Naive thymus-derived CD8-positive, alpha-beta T cell (primary cell): ENCODE measurements around the gene CRTAC1. TPM values are rescaled to one million over a fixed set of nuclear protein-coding genes. Genes with fewer than 3 reads are reported as not detected.

ENCODE experiments used
- ATAC-seq, 2 donors: fragments of 150-1000 bp; cut with Tn5 transposase in 1 of 2; sonication (Bioruptor Pico), chemical (Tn5 transposase) in 1 of 2; 1 replicate in 1 of 2; 2 replicates in 1 of 2; pipeline ENCODE4 v1.10.0; 2021; ENCODE audit warnings: mild to moderate bottlenecking in 2 of 2, moderate library complexity in 2 of 2
- POLR2A ChIA-PET: fragments of 350-600 bp; sonication (Branson Sonifier 250); formaldehyde crosslinking; loops from one replicate; lab custom pipeline; 2021; ENCODE audit warnings: antibody characterized with exemption; lab: Charles Lee
- DNase-seq, 10 donors: peaks; one replicate each; pipeline versions ENCODE4 v3.0.0 to v3.0.0-alpha.2; 2020 to 2022
- H3K27ac Mint-ChIP-seq, 10 donors: one replicate each; pipeline ENCODE4 v1.8.0; 2020 to 2022; ENCODE audit warnings: mild to moderate bottlenecking in 10 of 10, mixed read lengths in 10 of 10, moderate library complexity in 4 of 10, inconsistent platforms in 1 of 10
- H3K27me3 Mint-ChIP-seq, 5 donors: one replicate each; pipeline ENCODE4 v1.8.0; 2021 to 2022; ENCODE audit warnings: mixed read lengths in 5 of 5
- H3K36me3 Mint-ChIP-seq, 3 donors: one replicate each; pipeline ENCODE4 v1.8.0; 2020 to 2022; ENCODE audit warnings: mixed read lengths in 3 of 3, mild to moderate bottlenecking in 2 of 3, inconsistent platforms in 1 of 3
- H3K4me1 Mint-ChIP-seq, 4 donors: one replicate each; pipeline ENCODE4 v1.8.0; 2021 to 2022; ENCODE audit warnings: mixed read lengths in 4 of 4
- H3K4me3 Mint-ChIP-seq, 10 donors: one replicate each; pipeline ENCODE4 v1.8.0; 2020 to 2022; ENCODE audit warnings: mild to moderate bottlenecking in 10 of 10, mixed read lengths in 10 of 10, moderate library complexity in 6 of 10, inconsistent platforms in 1 of 10
- H3K9me3 Mint-ChIP-seq, 9 donors: one replicate each; pipeline ENCODE4 v1.8.0; 2020 to 2022; ENCODE audit warnings: mixed read lengths in 9 of 9, mild to moderate bottlenecking in 3 of 9, inconsistent platforms in 1 of 9, moderate library complexity in 1 of 9
- polyA plus RNA-seq, 3 donors: library from polyadenylated mRNA; unstranded; fragments of 300-500 nt; fragmentation: Illumina TruSeq; gene quantifications; one replicate each; pipeline ENCODE4 v1.2.3, GENCODE V29; 2021
- total RNA-seq, 8 experiments: library from RNA in 2 of 8; stranded (reverse) in 2 of 8; gene quantifications; one replicate each; pipeline ENCODE4 v1.2.3 and lab custom pipeline; 2021 to 2026

CRTAC1 gene
- total and polyA plus RNA-seq, 5 experiments from 2014 or later = not detected

DNA sequence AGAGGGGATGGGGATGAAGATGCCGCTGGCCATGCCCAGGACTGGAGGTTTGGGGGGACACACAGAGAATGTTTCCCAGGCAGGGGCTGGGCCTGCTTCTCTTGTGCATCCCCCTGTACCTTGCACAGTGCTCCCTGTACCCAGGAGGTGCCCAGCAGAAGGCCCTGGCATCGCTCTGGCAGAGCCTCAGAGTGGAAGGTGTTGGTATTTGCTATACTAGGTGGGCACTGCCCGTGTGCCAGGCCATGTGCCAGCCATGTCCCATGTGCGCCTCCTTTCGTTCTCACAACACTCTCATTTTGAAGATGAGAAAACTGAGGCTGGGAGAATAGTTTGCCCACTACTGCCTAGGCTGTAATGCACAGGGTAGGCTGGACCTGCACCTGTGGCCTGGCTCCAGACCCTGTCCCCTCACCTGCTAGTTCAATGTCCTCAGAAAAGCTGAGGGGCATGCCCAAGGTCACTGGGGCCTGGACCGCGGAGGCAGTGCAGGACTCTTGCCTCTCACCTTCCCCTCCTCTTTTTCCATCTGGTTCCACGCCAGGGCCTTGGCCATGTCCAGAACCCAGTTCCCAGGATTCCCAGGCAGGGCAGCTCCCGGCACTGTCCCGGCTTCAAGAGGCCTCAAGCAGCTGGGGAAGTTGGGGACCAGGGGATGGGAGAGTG, 116.1 kb downstream of the CRTAC1 start:
- POLR2A ChIA-PET = interaction anchor here (1.3 kb wide), 1 partner anchor 177 kb away, joined by 4 read pairs; the partner anchor contains the start of gene ZFYVE27
- Mint-ChIP-seq H3K27me3 (peaks cover 5 to 19% (median 17%) of the 10 kb centered on the region in 5 donors), H3K4me3 (no peak overlapping the region), H3K9me3 (no peaks in the 10 kb centered on the region), H3K36me3 (no peaks in the 10 kb centered on the region), H3K27ac (no peak overlapping the region), H3K4me1 (peaks cover 7 to 16% (median 8%) of the 10 kb centered on the region in 4 donors)
- ATAC-seq (no peak), DNase-seq (no peak)

DNA sequence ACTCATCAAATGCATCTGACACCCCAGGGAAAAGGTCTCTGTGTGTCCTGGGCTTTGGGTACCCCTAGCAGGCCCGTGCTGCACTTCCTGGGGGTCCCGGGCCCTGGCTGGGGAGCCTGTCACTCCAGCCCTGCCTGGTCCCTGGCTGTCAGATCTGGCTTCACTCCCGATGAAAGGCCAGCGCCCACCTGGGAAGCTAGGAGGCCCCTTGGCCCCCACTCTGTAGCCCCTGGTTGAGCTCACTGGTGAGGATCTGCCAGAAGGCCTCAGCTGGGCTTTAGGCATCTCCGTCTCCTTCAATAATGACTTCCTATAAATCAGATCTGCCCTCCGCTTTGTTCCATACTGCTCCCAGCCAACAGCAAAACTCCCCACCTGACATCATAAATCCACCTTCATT, 116.8 kb downstream of the CRTAC1 start:
- Mint-ChIP-seq H3K9me3 (no peaks in the 10 kb centered on the region), H3K27ac (no peak overlapping the region), H3K36me3 (no peaks in the 10 kb centered on the region), H3K27me3 (peaks cover 5 to 19% (median 17%) of the 10 kb centered on the region in 5 donors), H3K4me1 (peaks cover 4 to 11% (median 5%) of the 10 kb centered on the region in 4 donors), H3K4me3 (no peak overlapping the region)
- no peak for ATAC-seq
- DNase-seq = no peak
- POLR2A ChIA-PET = no interaction called here

GRCh38 chr10:97913193-97913592, 117.2 kb downstream of the CRTAC1 start:
- DNase-seq = no peak
- Mint-ChIP-seq H3K9me3 (no peaks in the 10 kb centered on the region), H3K4me1 (peaks cover 4 to 11% (median 5%) of the 10 kb centered on the region in 4 donors)

DNA sequence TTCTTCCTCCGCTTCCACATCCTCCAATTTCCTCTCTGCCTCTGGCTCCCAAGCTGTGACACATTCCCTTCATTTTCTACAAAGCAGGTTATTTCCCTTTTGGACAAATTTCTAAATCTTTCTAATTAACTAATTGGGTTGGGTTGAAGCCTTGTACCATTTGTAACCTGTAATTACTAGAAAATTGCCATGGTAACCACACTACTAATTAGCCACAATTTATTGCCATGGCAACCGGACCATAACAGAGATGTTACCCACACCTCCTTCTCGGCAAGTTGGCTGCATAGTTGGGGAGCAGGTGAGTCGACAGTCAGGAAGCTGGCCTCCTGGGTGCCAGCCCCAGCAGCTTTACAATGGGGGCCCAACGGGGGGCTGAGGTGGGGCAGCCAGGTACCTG, 119.2 kb downstream of the CRTAC1 start:
- Mint-ChIP-seq H3K4me1 (peaks cover 4 to 11% (median 5%) of the 10 kb centered on the region in 4 donors), H3K9me3 (no peaks in the 10 kb centered on the region), H3K27me3 (peaks cover 6 to 27% (median 22%) of the 10 kb centered on the region in 5 donors), H3K36me3 (no peaks in the 10 kb centered on the region), H3K4me3 (no peak overlapping the region), H3K27ac (no peak overlapping the region)
- POLR2A ChIA-PET = no interaction called here
- DNase-seq = no peak
- ATAC-seq = no peak

More at GRCh38 chr10:97913193-97913592, 117.2 kb downstream of the CRTAC1 start:
- peaks cover 5 to 19% (median 17%) of the 10 kb centered on the region in 5 donors for H3K27me3 Mint-ChIP-seq
- no peak for ATAC-seq
- H3K36me3 Mint-ChIP-seq = no peaks in the 10 kb centered on the region
- H3K27ac Mint-ChIP-seq = no peak overlapping the region
- POLR2A ChIA-PET = no interaction called here
- no peak overlapping the region for H3K4me3 Mint-ChIP-seq

DNA sequence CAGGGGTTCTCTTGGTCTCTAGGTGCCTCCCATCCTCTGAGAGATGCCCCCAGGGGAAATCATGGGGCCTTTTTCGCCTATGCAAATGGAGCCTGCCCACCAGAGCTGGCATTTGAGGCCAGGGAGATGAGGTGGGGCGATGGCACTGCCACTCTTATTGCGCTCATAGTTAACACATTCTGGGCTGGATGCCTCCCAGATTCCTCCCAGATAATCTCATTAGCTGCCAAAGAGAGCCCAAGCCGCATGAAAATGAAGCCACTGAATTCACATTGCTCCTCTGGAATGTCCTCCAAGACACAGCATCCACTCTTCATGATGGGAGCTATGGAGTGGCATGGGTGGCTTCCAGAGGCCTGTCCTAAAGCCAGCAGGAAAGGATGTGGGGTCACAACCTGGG, 119.8 kb downstream of the CRTAC1 start:
- Mint-ChIP-seq H3K27me3 (peaks cover 7 to 27% (median 21%) of the 10 kb centered on the region in 5 donors), H3K36me3 (no peaks in the 10 kb centered on the region), H3K9me3 (no peaks in the 10 kb centered on the region), H3K4me1 (peaks cover 4 to 11% (median 5%) of the 10 kb centered on the region in 4 donors), H3K27ac (no peak overlapping the region), H3K4me3 (no peak overlapping the region)
- no peak for DNase-seq
- no peak for ATAC-seq
- POLR2A ChIA-PET = no interaction called here

DNA sequence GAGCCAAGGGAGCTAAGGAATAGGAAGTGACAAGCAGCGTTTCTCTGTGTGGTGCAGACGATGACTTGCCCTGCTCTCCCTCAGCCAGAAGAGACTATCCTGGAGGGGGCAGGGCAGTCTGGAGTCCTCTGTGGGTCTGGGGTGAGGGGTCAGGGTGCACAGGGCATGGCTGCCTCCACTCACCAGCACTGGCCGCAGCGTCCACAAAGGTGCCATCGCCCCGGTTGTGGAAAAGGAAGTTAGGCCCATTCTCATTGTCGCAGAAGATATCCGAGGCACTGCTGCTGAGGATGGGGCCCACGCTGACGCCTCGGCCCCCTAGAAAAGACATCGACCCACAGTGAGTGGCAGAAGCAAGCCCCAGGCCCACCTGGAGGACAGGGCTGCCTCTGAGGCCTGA, 122.6 kb downstream of the CRTAC1 start:
- H3K36me3 Mint-ChIP-seq = no peaks in the 10 kb centered on the region
- ATAC-seq = no peak
- POLR2A ChIA-PET = no interaction called here

DNA sequence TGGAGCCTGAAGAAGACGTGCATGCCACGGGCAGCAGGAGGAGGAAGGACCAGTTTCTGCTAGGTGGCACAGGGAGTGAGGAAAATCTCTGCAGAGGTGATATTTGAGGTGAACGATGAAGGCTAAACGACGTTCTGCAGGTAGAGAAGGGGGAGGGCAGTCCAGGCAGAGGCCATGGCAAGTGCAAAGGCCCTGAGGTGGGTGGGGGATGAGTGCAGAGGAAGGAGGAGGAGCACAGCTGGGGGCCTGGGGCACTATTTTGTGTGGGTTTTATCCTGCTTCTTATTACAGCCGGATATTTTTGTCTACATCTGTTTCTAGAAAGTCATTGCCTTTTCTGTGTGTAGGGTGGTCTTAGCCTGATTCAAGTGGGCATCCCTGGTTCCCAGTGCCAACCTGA, 123.2 kb downstream of the CRTAC1 start:
- ATAC-seq = no peak
- no peaks in the 10 kb centered on the region for H3K9me3 Mint-ChIP-seq
- H3K36me3 Mint-ChIP-seq = no peaks in the 10 kb centered on the region
- DNase-seq = no peak
- no peak overlapping the region for H3K4me3 Mint-ChIP-seq
- peaks cover 0 to 6% (median 0%) of the 10 kb centered on the region in 4 donors for H3K4me1 Mint-ChIP-seq
- H3K27me3 Mint-ChIP-seq = peaks cover 8 to 35% (median 20%) of the 10 kb centered on the region in 5 donors
- POLR2A ChIA-PET = no interaction called here
- H3K27ac Mint-ChIP-seq = no peak overlapping the region

More for the DNA sequence above, 122.6 kb downstream of the CRTAC1 start:
- H3K9me3 Mint-ChIP-seq = no peaks in the 10 kb centered on the region
- H3K27ac Mint-ChIP-seq = no peak overlapping the region
- no peak overlapping the region for H3K4me3 Mint-ChIP-seq
- peaks cover 0 to 6% (median 0%) of the 10 kb centered on the region in 4 donors for H3K4me1 Mint-ChIP-seq
- no peak for DNase-seq
- H3K27me3 Mint-ChIP-seq = peaks cover 8 to 37% (median 22%) of the 10 kb centered on the region in 5 donors

- peaks cover 8 to 37% (median 25%) of the 10 kb centered on the region in 5 donors for H3K27me3 Mint-ChIP-seq
- ATAC-seq (no peak), DNase-seq (peak in 1 of 10 donors; percentile 26)
- no peak overlapping the region for H3K27ac Mint-ChIP-seq
- no peaks in the 10 kb centered on the region for H3K36me3 Mint-ChIP-seq
- H3K4me1 Mint-ChIP-seq = peaks cover 0 to 6% (median 0%) of the 10 kb centered on the region in 4 donors
- no peaks in the 10 kb centered on the region for H3K9me3 Mint-ChIP-seq
- POLR2A ChIA-PET = no interaction called here
- no peak overlapping the region for H3K4me3 Mint-ChIP-seq
These were observed 125.1 kb downstream of the CRTAC1 start for GRCh38 chr10:97905276-97905675.

DNA sequence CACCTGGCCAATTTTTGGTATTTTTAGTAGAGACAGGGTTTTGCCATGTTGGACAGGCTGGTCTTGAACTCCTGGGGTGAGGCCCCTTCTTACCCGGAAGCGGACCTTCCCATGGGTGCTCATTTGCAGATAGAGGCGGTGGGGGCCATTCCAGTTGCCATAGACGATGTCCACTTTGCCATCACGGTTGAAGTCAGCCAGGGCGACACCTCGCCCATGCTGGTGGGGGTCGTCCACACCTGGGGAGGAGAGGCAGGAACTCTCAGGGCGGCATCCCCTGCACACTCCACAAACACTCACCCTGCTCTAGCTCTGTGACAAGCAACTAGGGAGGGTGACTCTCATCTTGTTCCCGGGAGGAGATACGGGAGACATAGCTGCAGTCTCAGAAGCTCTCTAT, 125.8 kb downstream of the CRTAC1 start:
- Mint-ChIP-seq H3K27me3 (peaks cover 8 to 37% (median 25%) of the 10 kb centered on the region in 5 donors), H3K9me3 (no peaks in the 10 kb centered on the region), H3K27ac (peak overlapping the region in 1 of 10 donors; percentile 27), H3K4me1 (peaks cover 0 to 6% (median 0%) of the 10 kb centered on the region in 4 donors), H3K4me3 (no peak overlapping the region), H3K36me3 (no peaks in the 10 kb centered on the region)
- DNase-seq (no peak), ATAC-seq (no peak)
- POLR2A ChIA-PET = no interaction called here

GRCh38 chr10:97904018-97904381, 126.4 kb downstream of the CRTAC1 start:
- no peak for ATAC-seq
- Mint-ChIP-seq H3K4me3 (no peak overlapping the region), H3K27me3 (peaks cover 8 to 37% (median 25%) of the 10 kb centered on the region in 5 donors), H3K9me3 (no peaks in the 10 kb centered on the region), H3K36me3 (no peaks in the 10 kb centered on the region), H3K4me1 (peaks cover 0 to 6% (median 0%) of the 10 kb centered on the region in 4 donors), H3K27ac (peak overlapping the region in 1 of 10 donors; percentile 24)
- no peak for DNase-seq
- POLR2A ChIA-PET = no interaction called here

DNA sequence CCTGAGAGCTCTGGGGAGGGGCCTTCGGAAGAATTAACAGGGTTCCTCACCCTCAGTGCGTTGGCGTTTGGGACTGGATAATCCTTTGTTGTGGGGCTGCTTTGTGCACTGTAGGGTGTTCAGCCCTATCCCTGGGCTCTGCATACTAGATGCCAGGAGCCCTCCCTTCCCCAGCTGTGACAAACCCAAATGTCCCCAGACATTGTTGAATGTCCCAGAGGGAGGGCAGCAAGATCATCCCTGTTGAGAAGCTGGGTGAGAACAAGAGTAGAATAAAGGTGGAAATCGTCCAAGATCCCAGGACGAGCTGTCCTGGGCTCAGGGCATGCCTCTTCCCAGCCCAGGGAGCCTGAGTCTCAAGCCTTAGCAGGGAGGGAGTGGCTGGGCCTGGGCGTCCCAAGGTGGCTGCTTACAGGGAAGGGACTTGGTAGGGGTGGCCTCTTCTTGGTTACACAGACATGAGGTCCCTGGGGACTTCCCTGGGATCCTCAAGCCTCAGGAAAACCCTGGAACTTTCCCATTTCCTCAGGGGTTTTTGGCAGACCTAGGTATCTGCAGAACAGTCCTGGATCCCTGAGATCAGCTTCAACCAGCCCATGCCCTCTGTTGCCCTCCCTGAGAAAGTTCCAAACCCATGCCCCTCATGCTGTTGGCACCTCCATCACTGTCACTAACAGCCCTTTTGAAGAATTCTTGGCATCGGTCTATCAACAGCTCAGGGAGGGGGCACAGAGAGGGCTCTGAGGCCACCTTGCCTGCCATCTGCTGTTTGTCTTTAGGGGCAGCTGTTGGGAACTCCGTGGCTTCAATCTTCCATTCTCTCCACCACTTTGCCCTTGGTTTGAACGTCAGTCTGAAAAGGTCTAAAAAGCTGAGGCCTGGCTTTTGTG, 127.0 kb downstream of the CRTAC1 start:
- Mint-ChIP-seq H3K27ac (peak overlapping the region in 1 of 10 donors; percentile 26), H3K27me3 (peaks cover 8 to 37% (median 25%) of the 10 kb centered on the region in 5 donors), H3K4me3 (no peak overlapping the region), H3K4me1 (peaks cover 0 to 6% (median 0%) of the 10 kb centered on the region in 4 donors), H3K36me3 (no peaks in the 10 kb centered on the region), H3K9me3 (no peaks in the 10 kb centered on the region)
- DNase-seq (no peak), ATAC-seq (no peak)
- POLR2A ChIA-PET = no interaction called here

DNA sequence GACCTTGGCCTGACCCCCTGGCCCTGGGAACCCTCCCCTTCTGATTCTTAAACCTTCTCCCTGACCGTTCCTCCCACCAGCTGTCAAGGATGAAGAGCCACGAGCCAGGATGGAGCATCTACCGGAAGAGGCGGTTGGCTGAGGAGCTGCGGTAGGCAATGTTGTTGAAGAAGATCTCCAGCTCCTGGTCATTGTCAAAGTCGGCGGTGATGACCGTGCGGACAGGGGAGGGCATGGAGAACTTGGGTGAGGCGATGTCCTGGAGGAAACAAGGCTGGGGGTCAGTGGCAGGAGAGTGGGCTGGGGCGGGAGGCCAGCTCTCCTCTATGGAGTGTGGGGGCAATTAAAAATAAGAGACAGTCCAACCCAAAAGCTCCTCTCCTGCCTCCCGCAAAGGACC, 129.0 kb downstream of the CRTAC1 start:
- H3K4me3 Mint-ChIP-seq = no peak overlapping the region
- H3K4me1 Mint-ChIP-seq = peaks cover 0 to 6% (median 0%) of the 10 kb centered on the region in 4 donors
- H3K27ac Mint-ChIP-seq = peak overlapping the region in 1 of 10 donors; percentile 83
- H3K27me3 Mint-ChIP-seq = peaks cover 6 to 27% (median 19%) of the 10 kb centered on the region in 5 donors
- no peaks in the 10 kb centered on the region for H3K36me3 Mint-ChIP-seq
- ATAC-seq (no peak), DNase-seq (no peak)
- POLR2A ChIA-PET = no interaction called here
- H3K9me3 Mint-ChIP-seq = no peaks in the 10 kb centered on the region

DNA sequence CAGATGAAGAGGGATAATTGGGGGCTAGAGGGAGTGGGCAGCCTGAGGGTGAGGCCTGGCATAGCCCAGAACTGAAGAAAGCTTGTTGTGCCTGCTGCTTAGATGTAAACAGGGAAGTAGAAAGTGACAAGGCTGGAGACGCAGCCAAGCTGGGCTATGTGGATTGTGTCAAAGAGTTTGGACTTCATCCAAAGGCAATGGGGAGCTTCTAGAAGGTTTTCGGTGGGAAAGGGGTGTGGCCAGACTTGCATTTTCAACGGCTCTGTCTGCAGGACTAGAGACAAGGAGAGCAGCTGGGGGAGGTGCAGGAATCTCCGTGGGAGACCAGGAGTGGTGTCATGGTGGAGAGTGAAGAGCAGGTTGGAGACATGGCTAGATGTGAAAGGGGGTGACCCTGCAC, 132.0 kb downstream of the CRTAC1 start:
- H3K4me1 Mint-ChIP-seq = no peaks in the 10 kb centered on the region
- no peak for DNase-seq
- POLR2A ChIA-PET = no interaction called here
- H3K4me3 Mint-ChIP-seq = no peak overlapping the region
- no peak for ATAC-seq
- no peaks in the 10 kb centered on the region for H3K9me3 Mint-ChIP-seq
- H3K27ac Mint-ChIP-seq = no peak overlapping the region
- H3K36me3 Mint-ChIP-seq = no peaks in the 10 kb centered on the region
- H3K27me3 Mint-ChIP-seq = peaks cover 0 to 20% (median 6%) of the 10 kb centered on the region in 5 donors
